ENCODE results near the gene MECR. TPM values are rescaled to one million over a fixed set of nuclear protein-coding genes. Genes with fewer than 3 reads are reported as not detected.

Gene MECR
- total and polyA plus RNA-seq, 2 experiments from 2014 or later = 41.4 to 60.0 TPM

GRCh38 chr1:29253180-29253579 lies 22.4 kb upstream of the MECR start:
- Histone ChIP-seq H3K9me3 (ENCODE audit: low read depth) (no peaks in the 10 kb centered on the region), H3K27me3 (no peaks in the 10 kb centered on the region), H3K4me3 (no peak overlapping the region), H3K27ac (no peak overlapping the region), H3K4me1 (ENCODE audit: low read depth) (peaks cover 33% of the 10 kb centered on the region), H3K36me3 (no peaks in the 10 kb centered on the region)
- TF ChIP-seq CTCF (IDR thresholded peaks at IDR 0.05; ENCODE audit: low read depth, low read length) = no peak
- DNase-seq (ENCODE audit: low read depth in 1 of 2, low spot score in 1 of 2) = no peak

GRCh38 chr1:29251164-29252124 lies 20.7 kb upstream of the MECR start:
- no peak for TF ChIP-seq CTCF (IDR thresholded peaks at IDR 0.05; ENCODE audit: low read depth, low read length)
- H3K4me3 ChIP-seq = no peak overlapping the region
- no peaks in the 10 kb centered on the region for H3K27me3 ChIP-seq
- H3K4me1 ChIP-seq (ENCODE audit: low read depth) = peaks cover 18% of the 10 kb centered on the region
- no peak for DNase-seq (ENCODE audit: low read depth in 1 of 2, low spot score in 1 of 2)
- H3K36me3 ChIP-seq = no peaks in the 10 kb centered on the region
- H3K9me3 ChIP-seq (ENCODE audit: low read depth) = no peaks in the 10 kb centered on the region
- H3K27ac ChIP-seq = no peak overlapping the region

- no peaks in the 10 kb centered on the region for H3K27me3 ChIP-seq
These were observed 19.3 kb upstream of the MECR start for GRCh38 chr1:29249951-29250581.

GRCh38 chr1:29249170-29249691 lies 18.5 kb upstream of the MECR start:
- H3K27ac ChIP-seq = no peak overlapping the region
- no peak for TF ChIP-seq CTCF (IDR thresholded peaks at IDR 0.05; ENCODE audit: low read depth, low read length)
- H3K36me3 ChIP-seq = no peaks in the 10 kb centered on the region
- no peaks in the 10 kb centered on the region for H3K9me3 ChIP-seq (ENCODE audit: low read depth)
- peak in 1 of 2 donors; percentile 70 for DNase-seq (ENCODE audit: low read depth in 1 of 2, low spot score in 1 of 2)
- H3K27me3 ChIP-seq = no peaks in the 10 kb centered on the region
- H3K4me1 ChIP-seq (ENCODE audit: low read depth) = peaks cover 18% of the 10 kb centered on the region
- H3K4me3 ChIP-seq = no peak overlapping the region

More at GRCh38 chr1:29249951-29250581, 19.3 kb upstream of the MECR start:
- TF ChIP-seq CTCF (IDR thresholded peaks at IDR 0.05; ENCODE audit: low read depth, low read length) = no peak
- no peak overlapping the region for H3K27ac ChIP-seq
- H3K4me3 ChIP-seq = no peak overlapping the region
- H3K9me3 ChIP-seq (ENCODE audit: low read depth) = no peaks in the 10 kb centered on the region
- peaks cover 18% of the 10 kb centered on the region for H3K4me1 ChIP-seq (ENCODE audit: low read depth)
- H3K36me3 ChIP-seq = no peaks in the 10 kb centered on the region
- no peak for DNase-seq (ENCODE audit: low read depth in 1 of 2, low spot score in 1 of 2)

GRCh38 chr1:29248409-29248808 lies 17.7 kb upstream of the MECR start:
- no peak for DNase-seq (ENCODE audit: low read depth in 1 of 2, low spot score in 1 of 2)
- Histone ChIP-seq H3K9me3 (ENCODE audit: low read depth) (no peaks in the 10 kb centered on the region), H3K4me3 (no peak overlapping the region), H3K27me3 (no peaks in the 10 kb centered on the region), H3K4me1 (ENCODE audit: low read depth) (peaks cover 18% of the 10 kb centered on the region), H3K27ac (no peak overlapping the region), H3K36me3 (no peaks in the 10 kb centered on the region)
- no peak for TF ChIP-seq CTCF (IDR thresholded peaks at IDR 0.05; ENCODE audit: low read depth, low read length)
